Measurements from ENCODE around the gene MACROD2.

MACROD2 gene

GRCh38 chr20:15582146-15582760 lies 1586.9 kb downstream of the MACROD2 start:
- DNase-seq (ENCODE audit: low spot score): no peak

- DNase-seq (ENCODE audit: low spot score): no peak
Measured at GRCh38 chr20:15584507-15584906, 1589.2 kb downstream of the MACROD2 start.

- DNase-seq (ENCODE audit: low spot score): no peak
Measured at GRCh38 chr20:15593081-15593480, 1597.8 kb downstream of the MACROD2 start.

- no peak for DNase-seq (ENCODE audit: low spot score)
Measured at GRCh38 chr20:15594158-15594695, 1598.9 kb downstream of the MACROD2 start.

- DNase-seq (ENCODE audit: low spot score): no peak
Measured at GRCh38 chr20:15596220-15596890, 1601.0 kb downstream of the MACROD2 start.

- DNase-seq (ENCODE audit: low spot score): no peak
Measured at GRCh38 chr20:15597306-15597705, 1602.0 kb downstream of the MACROD2 start.

- no peak for DNase-seq (ENCODE audit: low spot score)
Measured at GRCh38 chr20:15599961-15600360, 1604.6 kb downstream of the MACROD2 start.

GRCh38 chr20:15600565-15600964 lies 1605.2 kb downstream of the MACROD2 start:
- DNase-seq (ENCODE audit: low spot score): no peak

- DNase-seq (ENCODE audit: low spot score): no peak
Measured at GRCh38 chr20:15603506-15603905, 1608.2 kb downstream of the MACROD2 start.

- DNase-seq (ENCODE audit: low spot score): no peak
Measured at GRCh38 chr20:15603978-15604805, 1608.9 kb downstream of the MACROD2 start.

GRCh38 chr20:15609921-15610320 lies 1614.6 kb downstream of the MACROD2 start:
- DNase-seq (ENCODE audit: low spot score): no peak

- no peak for DNase-seq (ENCODE audit: low spot score)
Measured at GRCh38 chr20:15610787-15611186, 1615.5 kb downstream of the MACROD2 start.

- DNase-seq (ENCODE audit: low spot score): no peak
Measured at GRCh38 chr20:15611541-15611940, 1616.2 kb downstream of the MACROD2 start.

- no peak for DNase-seq (ENCODE audit: low spot score)
Measured at GRCh38 chr20:15612198-15612597, 1616.9 kb downstream of the MACROD2 start.

- DNase-seq (ENCODE audit: low spot score): no peak
Measured at GRCh38 chr20:15612769-15613168, 1617.5 kb downstream of the MACROD2 start.

GRCh38 chr20:15613530-15613929 lies 1618.2 kb downstream of the MACROD2 start:
- no peak for DNase-seq (ENCODE audit: low spot score)

GRCh38 chr20:15616626-15617025 lies 1621.3 kb downstream of the MACROD2 start:
- DNase-seq (ENCODE audit: low spot score): no peak

GRCh38 chr20:15618110-15618509 lies 1622.8 kb downstream of the MACROD2 start:
- no peak for DNase-seq (ENCODE audit: low spot score)

- no peak for DNase-seq (ENCODE audit: low spot score)
Measured at GRCh38 chr20:15618912-15619311, 1623.6 kb downstream of the MACROD2 start.

GRCh38 chr20:15619341-15619740 lies 1624.0 kb downstream of the MACROD2 start:
- no peak for DNase-seq (ENCODE audit: low spot score)

- no peak for DNase-seq (ENCODE audit: low spot score)
Measured at GRCh38 chr20:15619816-15620215, 1624.5 kb downstream of the MACROD2 start.

GRCh38 chr20:15622368-15622767 lies 1627.1 kb downstream of the MACROD2 start:
- DNase-seq (ENCODE audit: low spot score): no peak

- no peak for DNase-seq (ENCODE audit: low spot score)
Measured at GRCh38 chr20:15623215-15623614, 1627.9 kb downstream of the MACROD2 start.
